ENCODE measurements around the gene CTDSPL. TPM values are rescaled to one million over a fixed set of nuclear protein-coding genes. Genes with fewer than 3 reads are reported as not detected.

CTDSPL gene
- polyA plus RNA-seq, 1 of the 3 experiments (the other 2 are of a cell fraction) = 22.1 TPM

- 88% methylated on average over 3 of the region's 3 CpGs for WGBS (ENCODE audit: low lambda C conversion rate)
- TF ChIP-seq RFX5 (IDR thresholded peaks at IDR 0.05; ENCODE audit: low read length) (no peak), TEAD4 (IDR thresholded peaks at IDR 0.05; ENCODE audit: borderline replicate concordance, insufficient read depth) (no peak), ELF1 (IDR thresholded peaks at IDR 0.05) (no peak), SIN3A (IDR thresholded peaks at IDR 0.05; ENCODE audit: borderline replicate concordance, low read depth, low read length) (no peak), POLR2AphosphoS5 (IDR thresholded peaks at IDR 0.05; ENCODE audit: low read depth, low read length) (no peak), GABPA (IDR thresholded peaks at IDR 0.05; ENCODE audit: low read depth) (no peak), MXI1 (IDR thresholded peaks at IDR 0.05; ENCODE audit: low read depth, low read length) (no peak), EP300 (IDR thresholded peaks at IDR 0.05; ENCODE audit: borderline replicate concordance in 1 of 2, low read depth in 1 of 2, low read length in 1 of 2) (no peak), RCOR1 (IDR thresholded peaks at IDR 0.05; ENCODE audit: low read length) (no peak), NFIC (IDR thresholded peaks at IDR 0.05; ENCODE audit: borderline replicate concordance) (no peak), FOXJ3 (CRISPR knock-in tag; IDR thresholded peaks at IDR 0.05) (no peak), MEF2A (IDR thresholded peaks at IDR 0.05; ENCODE audit: borderline replicate concordance, low read depth) (no peak), PBX3 (IDR thresholded peaks at IDR 0.05) (no peak), SMC3 (IDR thresholded peaks at IDR 0.05; ENCODE audit: low read depth, low read length) (no peak)
- TF ChIP-seq, protein P1, sequence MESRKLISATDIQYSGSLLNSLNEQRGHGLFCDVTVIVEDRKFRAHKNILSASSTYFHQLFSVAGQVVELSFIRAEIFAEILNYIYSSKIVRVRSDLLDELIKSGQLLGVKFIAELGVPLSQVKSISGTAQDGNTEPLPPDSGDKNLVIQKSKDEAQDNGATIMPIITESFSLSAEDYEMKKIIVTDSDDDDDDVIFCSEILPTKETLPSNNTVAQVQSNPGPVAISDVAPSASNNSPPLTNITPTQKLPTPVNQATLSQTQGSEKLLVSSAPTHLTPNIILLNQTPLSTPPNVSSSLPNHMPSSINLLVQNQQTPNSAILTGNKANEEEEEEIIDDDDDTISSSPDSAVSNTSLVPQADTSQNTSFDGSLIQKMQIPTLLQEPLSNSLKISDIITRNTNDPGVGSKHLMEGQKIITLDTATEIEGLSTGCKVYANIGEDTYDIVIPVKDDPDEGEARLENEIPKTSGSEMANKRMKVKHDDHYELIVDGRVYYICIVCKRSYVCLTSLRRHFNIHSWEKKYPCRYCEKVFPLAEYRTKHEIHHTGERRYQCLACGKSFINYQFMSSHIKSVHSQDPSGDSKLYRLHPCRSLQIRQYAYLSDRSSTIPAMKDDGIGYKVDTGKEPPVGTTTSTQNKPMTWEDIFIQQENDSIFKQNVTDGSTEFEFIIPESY (IDR thresholded peaks at IDR 0.05; ENCODE audit: borderline replicate concordance, low read depth) = no peak
- TF ChIP-seq, protein P2, sequence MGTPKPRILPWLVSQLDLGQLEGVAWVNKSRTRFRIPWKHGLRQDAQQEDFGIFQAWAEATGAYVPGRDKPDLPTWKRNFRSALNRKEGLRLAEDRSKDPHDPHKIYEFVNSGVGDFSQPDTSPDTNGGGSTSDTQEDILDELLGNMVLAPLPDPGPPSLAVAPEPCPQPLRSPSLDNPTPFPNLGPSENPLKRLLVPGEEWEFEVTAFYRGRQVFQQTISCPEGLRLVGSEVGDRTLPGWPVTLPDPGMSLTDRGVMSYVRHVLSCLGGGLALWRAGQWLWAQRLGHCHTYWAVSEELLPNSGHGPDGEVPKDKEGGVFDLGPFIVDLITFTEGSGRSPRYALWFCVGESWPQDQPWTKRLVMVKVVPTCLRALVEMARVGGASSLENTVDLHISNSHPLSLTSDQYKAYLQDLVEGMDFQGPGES (IDR thresholded peaks at IDR 0.05; ENCODE audit: low read depth, low read length) = no peak
- TF ChIP-seq, protein P3, sequence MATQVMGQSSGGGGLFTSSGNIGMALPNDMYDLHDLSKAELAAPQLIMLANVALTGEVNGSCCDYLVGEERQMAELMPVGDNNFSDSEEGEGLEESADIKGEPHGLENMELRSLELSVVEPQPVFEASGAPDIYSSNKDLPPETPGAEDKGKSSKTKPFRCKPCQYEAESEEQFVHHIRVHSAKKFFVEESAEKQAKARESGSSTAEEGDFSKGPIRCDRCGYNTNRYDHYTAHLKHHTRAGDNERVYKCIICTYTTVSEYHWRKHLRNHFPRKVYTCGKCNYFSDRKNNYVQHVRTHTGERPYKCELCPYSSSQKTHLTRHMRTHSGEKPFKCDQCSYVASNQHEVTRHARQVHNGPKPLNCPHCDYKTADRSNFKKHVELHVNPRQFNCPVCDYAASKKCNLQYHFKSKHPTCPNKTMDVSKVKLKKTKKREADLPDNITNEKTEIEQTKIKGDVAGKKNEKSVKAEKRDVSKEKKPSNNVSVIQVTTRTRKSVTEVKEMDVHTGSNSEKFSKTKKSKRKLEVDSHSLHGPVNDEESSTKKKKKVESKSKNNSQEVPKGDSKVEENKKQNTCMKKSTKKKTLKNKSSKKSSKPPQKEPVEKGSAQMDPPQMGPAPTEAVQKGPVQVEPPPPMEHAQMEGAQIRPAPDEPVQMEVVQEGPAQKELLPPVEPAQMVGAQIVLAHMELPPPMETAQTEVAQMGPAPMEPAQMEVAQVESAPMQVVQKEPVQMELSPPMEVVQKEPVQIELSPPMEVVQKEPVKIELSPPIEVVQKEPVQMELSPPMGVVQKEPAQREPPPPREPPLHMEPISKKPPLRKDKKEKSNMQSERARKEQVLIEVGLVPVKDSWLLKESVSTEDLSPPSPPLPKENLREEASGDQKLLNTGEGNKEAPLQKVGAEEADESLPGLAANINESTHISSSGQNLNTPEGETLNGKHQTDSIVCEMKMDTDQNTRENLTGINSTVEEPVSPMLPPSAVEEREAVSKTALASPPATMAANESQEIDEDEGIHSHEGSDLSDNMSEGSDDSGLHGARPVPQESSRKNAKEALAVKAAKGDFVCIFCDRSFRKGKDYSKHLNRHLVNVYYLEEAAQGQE (IDR thresholded peaks at IDR 0.05; ENCODE audit: low read depth, low read length) = no peak
- TF ChIP-seq, protein P4, sequence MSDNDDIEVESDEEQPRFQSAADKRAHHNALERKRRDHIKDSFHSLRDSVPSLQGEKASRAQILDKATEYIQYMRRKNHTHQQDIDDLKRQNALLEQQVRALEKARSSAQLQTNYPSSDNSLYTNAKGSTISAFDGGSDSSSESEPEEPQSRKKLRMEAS (IDR thresholded peaks at IDR 0.05; ENCODE audit: low read depth) = no peak
Observed at GRCh38 chr3:37903734-37904133, 42.1 kb downstream of the CTDSPL start.

More at GRCh38 chr3:37903734-37904133, 42.1 kb downstream of the CTDSPL start:
- ChIA-PET CTCF (interaction anchor here (0.9 to 2.6 kb wide), 6 partner anchors 11 to 100 kb away, joined by 3 to 8 read pairs (median 3); no protein-coding TSS in a partner anchor), POLR2A (no interaction called here)
- Histone ChIP-seq H2AFZ (ENCODE audit: low read depth) (no peak overlapping the region), H3K9me3 (no peaks in the 10 kb centered on the region), H3K27ac (ENCODE audit: low read depth in 2 of 2, low read length in 1 of 2) (peak overlapping the region; percentile 76 to 90), H3K79me2 (ENCODE audit: insufficient read depth) (peaks cover 51% of the 10 kb centered on the region; the same call in 1 of the 2 replicates), H4K20me1 (ENCODE audit: insufficient read depth) (no peaks in the 10 kb centered on the region; the same call in 1 of the 2 replicates), H3K4me3 (ENCODE audit: low read depth in 2 of 2, low read length in 1 of 2) (no peak overlapping the region), H3K27me3 (ENCODE audit: insufficient read depth) (no peaks in the 10 kb centered on the region), H3K36me3 (replicated peaks in 1 of 2; ENCODE audit: control insufficient read depth in 1 of 2, insufficient read depth in 2 of 2, low read length in 1 of 2) (peaks cover 0 to 5% of the 10 kb centered on the region in 2 experiments), H3K4me2 (peak overlapping the region; percentile 68; the same call in 1 of the 2 replicates), H3K9ac (no peak overlapping the region), H3K4me1 (ENCODE audit: control insufficient read depth in 1 of 2, insufficient read depth in 2 of 2, low read depth in 1 of 2, low read length in 1 of 2) (peaks cover 26 to 45% of the 10 kb centered on the region in 2 experiments), H3F3A (replicated peaks; ENCODE audit: insufficient read depth) (peaks cover 19% of the 10 kb centered on the region), H3K9me2 (no peaks in the 10 kb centered on the region)
- no peak for DNase-seq

Measured in SK-N-SH (cell line).